Transverse colon (tissue), 4 donors: ENCODE data around the gene BCORL1. TPM values are rescaled to one million over a fixed set of nuclear protein-coding genes. Genes with fewer than 3 reads are reported as not detected.

ENCODE experiments used
- DNase-seq: peaks from one replicate; pipeline ENCODE4 v3.0.0-alpha.2; 2019
- H3K27ac ChIP-seq, 4 donors: fragments of 200-600 bp; sonication (generic); 2 replicates each; pipeline ENCODE4 v1.5.1; 2016 to 2018; ENCODE audit warnings: inconsistent platforms in 4 of 4
- H3K27me3 ChIP-seq: fragments of 200-600 bp; sonication (generic); 2 replicates; pipeline ENCODE4 v1.5.1; 2017; ENCODE audit warnings: inconsistent platforms
- H3K36me3 ChIP-seq, 4 donors: fragments of 200-600 bp; sonication (generic); 2 replicates each; pipeline ENCODE4 v1.5.1; 2017 to 2019; ENCODE audit warnings: inconsistent platforms in 4 of 4
- H3K4me1 ChIP-seq, 4 donors: fragments of 200-600 bp; sonication (generic); 2 replicates each; pipeline ENCODE4 v1.5.1; 2017 to 2020; ENCODE audit warnings: inconsistent platforms in 4 of 4
- H3K4me3 ChIP-seq, 4 donors: fragments of 200-600 bp; sonication (generic); 1 replicate in 1 of 4; 2 replicates in 3 of 4; pipeline versions ENCODE4 v1.5.1 to v1.6.1; 2017 to 2019; ENCODE audit warnings: inconsistent platforms in 4 of 4
- H3K9me3 ChIP-seq, 2 donors: fragments of 200-600 bp; sonication (generic); 2 replicates each; pipeline ENCODE4 v1.5.1; 2017 to 2019; ENCODE audit warnings: inconsistent platforms in 2 of 2
- EP300 ChIP-seq: sonication (generic); formaldehyde crosslinking; IDR thresholded peaks from one replicate; pipeline ENCODE4 v1.6.1; 2017; ENCODE audit warnings: antibody characterized with exemption, low read depth
- POLR2A ChIP-seq: fragments of 450-650 bp; IDR thresholded peaks from one replicate; pipeline ENCODE4 v1.6.1; 2016; ENCODE audit warnings: antibody characterized with exemption, mild to moderate bottlenecking, moderate library complexity
- POLR2AphosphoS5 ChIP-seq, 3 donors: sonication (generic); formaldehyde crosslinking; IDR thresholded peaks; one replicate each; pipeline ENCODE4 v1.6.1; 2016; ENCODE audit warnings: antibody characterized with exemption in 3 of 3
- WGBS, 2 donors: methylation state at CpG; one replicate each; pipeline ENCODE4 v1.1.5; 2018; ENCODE audit warnings: low coverage in 1 of 2; 5-methylcytosine and 5-hydroxymethylcytosine counted together
- in situ Hi-C, 4 donors: fragments of 200-750 bp; cut with MboI; loops; one replicate each; pipeline versions ENCODE4 v1.15.0 to v1.15.1; 2017; ENCODE audit warnings: low sequenced_read_pairs in 3 of 4, low pct_ligation_motif_present in 1 of 4, low pct_unique_long_range_greater_than_20kb in 1 of 4
- intact Hi-C: fragments of 100-400 bp; cut with DNase I; formaldehyde crosslinking; loops from one replicate; pipeline ENCODE4 v1.15.1; 2023; ENCODE audit warnings: low total_unique reads
- total RNA-seq, 4 donors: library from RNA; depleted of rRNA; stranded (reverse); fragments of >200 nt; gene quantifications; one replicate each; pipeline ENCODE4 v1.1.0, GENCODE V29; 2016
- TF ChIP-seq, protein P1 (sequence below), 5 experiments: fragments of 200-600 bp in 3 of 5; fragments of 450-650 bp in 2 of 5; sonication (generic) in 3 of 5; IDR thresholded peaks; 1 replicate in 2 of 5; 2 replicates in 3 of 5; pipeline ENCODE4 v1.5.1; 2016 to 2017; ENCODE audit warnings: antibody characterized with exemption in 5 of 5, inconsistent platforms in 3 of 5, mild to moderate bottlenecking in 2 of 5, moderate library complexity in 1 of 5

Gene BCORL1
- total RNA-seq, 4 donors from 2014 or later, result 5.6 to 11.6 (median 8.0) TPM

DNA sequence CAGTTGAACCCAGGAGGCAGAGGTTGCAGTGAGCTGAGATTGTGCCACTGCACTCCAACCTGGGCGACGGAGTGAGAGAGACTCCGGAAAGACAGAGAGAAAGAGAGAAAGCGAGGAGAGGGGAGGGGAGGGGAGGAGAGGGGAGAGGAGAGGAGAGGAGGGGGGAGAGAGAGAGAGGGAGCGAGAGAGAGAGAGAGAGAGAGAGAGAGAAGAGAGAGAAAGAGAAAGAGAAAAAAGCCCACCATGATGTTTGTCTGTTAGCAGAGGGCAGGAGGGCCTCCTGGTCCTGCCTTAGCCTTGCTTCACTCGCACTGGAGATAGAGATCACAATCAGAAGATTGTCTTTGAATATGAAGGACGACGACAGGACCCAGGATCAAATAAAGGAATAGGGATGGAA, 18.7 kb upstream of the BCORL1 start:
- in situ Hi-C loops (no loop called here), intact Hi-C loops (no loop called here)
- Histone ChIP-seq H3K4me1 (peaks cover 0 to 14% (median 1%) of the 10 kb centered on the region in 4 donors), H3K9me3 (no peaks in the 10 kb centered on the region), H3K27ac (no peak overlapping the region), H3K36me3 (no peaks in the 10 kb centered on the region), H3K27me3 (no peaks in the 10 kb centered on the region), H3K4me3 (no peak overlapping the region)
- 73 to 78% methylated on average over 2 to 8 of the region's 8 CpGs for WGBS, 2 donors
- TF ChIP-seq, protein P1, sequence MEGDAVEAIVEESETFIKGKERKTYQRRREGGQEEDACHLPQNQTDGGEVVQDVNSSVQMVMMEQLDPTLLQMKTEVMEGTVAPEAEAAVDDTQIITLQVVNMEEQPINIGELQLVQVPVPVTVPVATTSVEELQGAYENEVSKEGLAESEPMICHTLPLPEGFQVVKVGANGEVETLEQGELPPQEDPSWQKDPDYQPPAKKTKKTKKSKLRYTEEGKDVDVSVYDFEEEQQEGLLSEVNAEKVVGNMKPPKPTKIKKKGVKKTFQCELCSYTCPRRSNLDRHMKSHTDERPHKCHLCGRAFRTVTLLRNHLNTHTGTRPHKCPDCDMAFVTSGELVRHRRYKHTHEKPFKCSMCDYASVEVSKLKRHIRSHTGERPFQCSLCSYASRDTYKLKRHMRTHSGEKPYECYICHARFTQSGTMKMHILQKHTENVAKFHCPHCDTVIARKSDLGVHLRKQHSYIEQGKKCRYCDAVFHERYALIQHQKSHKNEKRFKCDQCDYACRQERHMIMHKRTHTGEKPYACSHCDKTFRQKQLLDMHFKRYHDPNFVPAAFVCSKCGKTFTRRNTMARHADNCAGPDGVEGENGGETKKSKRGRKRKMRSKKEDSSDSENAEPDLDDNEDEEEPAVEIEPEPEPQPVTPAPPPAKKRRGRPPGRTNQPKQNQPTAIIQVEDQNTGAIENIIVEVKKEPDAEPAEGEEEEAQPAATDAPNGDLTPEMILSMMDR (IDR thresholded peaks at IDR 0.05), result no peak
- no peak for TF ChIP-seq EP300
- TF ChIP-seq POLR2A, result no peak
- no peak for TF ChIP-seq POLR2AphosphoS5 (IDR thresholded peaks at IDR 0.05)
- no peak for DNase-seq

DNA sequence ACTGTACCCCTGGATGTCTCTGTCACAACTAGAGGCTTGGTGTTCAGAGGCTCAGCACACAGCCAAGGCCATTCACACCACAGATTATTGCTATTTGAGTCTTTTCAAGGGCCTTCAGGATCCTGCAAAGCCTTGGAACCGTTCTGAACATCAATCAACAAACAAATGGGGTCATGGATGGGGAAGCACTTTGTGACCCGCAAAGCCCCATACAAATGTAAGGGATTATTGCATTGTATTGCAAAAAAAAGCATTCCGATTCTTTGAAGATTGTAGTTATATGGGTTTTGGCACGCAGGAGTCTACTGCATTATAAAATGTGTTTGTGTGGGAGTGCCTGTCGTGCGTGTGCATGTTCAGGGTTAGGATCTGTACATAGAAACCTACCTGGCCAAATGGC, 17.3 kb upstream of the BCORL1 start:
- WGBS, 2 donors, result 81% methylated on average over 6 of the region's 6 CpGs; no CpG with 5 or more reads in 1 of the 2 donors
- TF ChIP-seq EP300, result no peak
- TF ChIP-seq, protein P1 (IDR thresholded peaks at IDR 0.05), result no peak
- no peak for TF ChIP-seq POLR2A
- TF ChIP-seq POLR2AphosphoS5 (IDR thresholded peaks at IDR 0.05), result no peak

DNA sequence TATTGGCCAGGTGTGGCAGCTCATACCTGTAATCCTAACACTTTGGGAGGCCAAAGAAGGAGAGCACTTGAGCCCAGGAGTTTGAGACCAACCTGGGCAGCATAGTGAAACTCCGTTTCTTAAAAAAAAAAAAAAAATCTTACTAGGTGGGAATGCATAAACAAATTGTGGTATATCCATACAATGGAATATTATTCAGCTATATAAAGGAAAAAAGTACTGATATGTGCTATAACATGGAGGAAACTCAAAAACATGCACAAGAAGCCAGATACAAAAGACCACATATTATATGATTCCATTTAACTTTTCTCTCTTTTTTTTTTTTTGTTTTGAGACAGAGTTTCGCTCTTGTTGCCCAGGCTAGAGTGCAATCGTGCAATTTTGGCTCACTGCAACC, 13.5 kb upstream of the BCORL1 start:
- intact Hi-C loops, result no loop called here
- no peak overlapping the region for H3K27ac ChIP-seq
- H3K4me1 ChIP-seq, result no peaks in the 10 kb centered on the region
- no peak overlapping the region for H3K4me3 ChIP-seq
- no peaks in the 10 kb centered on the region for H3K9me3 ChIP-seq
- WGBS, 2 donors, result 80 to 100% methylated on average over 1 to 3 of the region's 3 CpGs
- in situ Hi-C loops, result no loop called here
- no peak for TF ChIP-seq POLR2A
- H3K27me3 ChIP-seq, result no peaks in the 10 kb centered on the region
- DNase-seq, result no peak
- no peaks in the 10 kb centered on the region for H3K36me3 ChIP-seq

More for the DNA sequence above, 17.3 kb upstream of the BCORL1 start:
- Histone ChIP-seq H3K9me3 (no peaks in the 10 kb centered on the region), H3K36me3 (no peaks in the 10 kb centered on the region), H3K4me3 (no peak overlapping the region), H3K27ac (no peak overlapping the region), H3K27me3 (no peaks in the 10 kb centered on the region), H3K4me1 (peaks cover 0 to 7% (median 1%) of the 10 kb centered on the region in 4 donors)
- intact Hi-C loops (no loop called here), in situ Hi-C loops (no loop called here)
- DNase-seq, result no peak

- no peaks in the 10 kb centered on the region for H3K27me3 ChIP-seq
- in situ Hi-C loops (no loop called here), intact Hi-C loops (no loop called here)
- no peak overlapping the region for H3K27ac ChIP-seq
- no peak for TF ChIP-seq POLR2A
- no peak for TF ChIP-seq EP300
- TF ChIP-seq POLR2AphosphoS5 (IDR thresholded peaks at IDR 0.05), result no peak
- TF ChIP-seq, protein P1 (IDR thresholded peaks at IDR 0.05), result no peak
- peaks cover 0 to 6% (median 2%) of the 10 kb centered on the region in 4 donors for H3K4me1 ChIP-seq
- no peaks in the 10 kb centered on the region for H3K36me3 ChIP-seq
- H3K9me3 ChIP-seq, result no peaks in the 10 kb centered on the region
- no peak for DNase-seq
- H3K4me3 ChIP-seq, result no peak overlapping the region
- WGBS, 2 donors, result 75% methylated on average over 5 of the region's 5 CpGs; no CpG with 5 or more reads in 1 of the 2 donors
Measured at GRCh38 chrX:129976441-129976840, 6.0 kb upstream of the BCORL1 start.
